SU-DHL-6 (cell line): ENCODE data around the gene RAP1A.

ENCODE experiments used
- H2AFZ ChIP-seq: fragments of 200-600 bp; sonication (generic); 2 replicates; pipeline ENCODE4 v1.6.1; 2014; ENCODE audit warnings: low read depth, mild to moderate bottlenecking, moderate library complexity, mixed read lengths, antibody characterized with exemption, low read length; ENCODE audit not compliant: severe bottlenecking
- H3F3A ChIP-seq: fragments of 200-600 bp; shearing (Covaris generic); 2 replicates; pipeline ENCODE4 v1.6.0; 2016; ENCODE audit warnings: antibody characterized with exemption, mild to moderate bottlenecking; ENCODE audit not compliant: insufficient read depth
- H3K27ac ChIP-seq: fragments of 200-600 bp; sonication (generic); 2 replicates; pipeline ENCODE4 v1.5.1; 2016; ENCODE audit warnings: low read depth, mild to moderate bottlenecking, low read length, moderate library complexity, mixed read lengths
- H3K27me3 ChIP-seq: fragments of 200-600 bp; sonication (generic), shearing (Covaris generic); 2 replicates; pipeline ENCODE4 v1.6.0; 2014; ENCODE audit warnings: mild to moderate bottlenecking, low read length
- H3K36me3 ChIP-seq: fragments of 200-600 bp; sonication (generic); 2 replicates; pipeline ENCODE4 v1.6.1; 2014; ENCODE audit warnings: mild to moderate bottlenecking, low read length, mixed read lengths
- H3K4me2 ChIP-seq: fragments of 300-600, 200-600 bp; shearing (Covaris generic), sonication (generic); 2 replicates; pipeline ENCODE4 v1.6.0; 2014; ENCODE audit warnings: low read length, low read depth, mild to moderate bottlenecking; ENCODE audit not compliant: poor library complexity, severe bottlenecking
- H3K4me3 ChIP-seq: fragments of 200-600 bp; sonication (generic); 2 replicates; pipeline ENCODE4 v1.5.1; 2014; ENCODE audit warnings: antibody characterized with exemption, low read length, mild to moderate bottlenecking, mixed read lengths; ENCODE audit not compliant: insufficient read depth, poor library complexity, severe bottlenecking
- H3K79me2 ChIP-seq: fragments of 200-600 bp; sonication (generic); 2 replicates; pipeline ENCODE4 v1.6.1; 2014; ENCODE audit warnings: mild to moderate bottlenecking, low read length, moderate library complexity; ENCODE audit not compliant: insufficient read depth
- H3K9ac ChIP-seq: fragments of 200-600 bp; sonication (generic); 2 replicates; pipeline ENCODE4 v1.7.0; 2014; ENCODE audit warnings: mild to moderate bottlenecking, low read length
- H3K9me2 ChIP-seq: fragments of 200-600 bp; sonication (generic); replicated peaks from 2 replicates; pipeline ENCODE4 v1.6.1; 2014; ENCODE audit warnings: low read length; ENCODE audit not compliant: insufficient read depth
- H3K9me3 ChIP-seq: fragments of 200-600 bp; sonication (generic); 2 replicates; pipeline ENCODE4 v1.6.1; 2014; ENCODE audit warnings: low read length, mixed read lengths; ENCODE audit not compliant: insufficient read depth
- H4K20me1 ChIP-seq: fragments of 200-600 bp; sonication (generic); 2 replicates; pipeline ENCODE4 v1.6.1; 2014; ENCODE audit warnings: low read depth, mild to moderate bottlenecking, antibody characterized with exemption, low read length, moderate library complexity, mixed read lengths
- CTCF ChIP-seq: fragments of 200-600 bp; sonication (generic); IDR thresholded peaks from one replicate; pipeline ENCODE4 v1.5.1; 2017; ENCODE audit warnings: antibody characterized with exemption, mild to moderate bottlenecking, low read length, moderate library complexity; ENCODE audit not compliant: insufficient read depth, poor library complexity, severe bottlenecking
- EZH2phosphoT487 ChIP-seq: fragments of 200-600 bp; sonication (generic), shearing (Covaris generic); conservative IDR thresholded peaks from 2 replicates; pipeline ENCODE4 v1.6.1; 2018; ENCODE audit warnings: mild to moderate bottlenecking, antibody characterized with exemption, low read length, moderate library complexity, mixed read lengths

RAP1A gene

GRCh38 chr1:111619635-111620440 is at the start of gene RAP1A:
RAP1A (plus strand) TSS chr1:111619789; CDS start chr1:111691361, 71,572 bp downstream.
- Histone ChIP-seq H2AFZ (peak within 1 kb of the TSS; percentile 93), H3K9me2 (no peaks in the 10 kb centered on the region), H3K4me2 (peak within 1 kb of the TSS; percentile 93), H3K9ac (peak within 1 kb of the TSS; percentile 92), H3K27ac (peak within 1 kb of the TSS; percentile 46), H4K20me1 (peaks cover 20% of the 10 kb centered on the region), H3K9me3 (no peaks in the 10 kb centered on the region), H3K27me3 (no peaks in the 10 kb centered on the region), H3K36me3 (0 out of 2 replicates have a peak, but pooled peaks cover 3% of the 10 kb centered on the region), H3K4me3 (peak within 1 kb of the TSS; percentile 93), H3F3A (peaks cover 21% of the 10 kb centered on the region; the same call in 1 of the 2 replicates), H3K79me2 (peaks cover 51% of the 10 kb centered on the region)
- TF ChIP-seq EZH2phosphoT487 (no peak), CTCF (no peak)

DNA sequence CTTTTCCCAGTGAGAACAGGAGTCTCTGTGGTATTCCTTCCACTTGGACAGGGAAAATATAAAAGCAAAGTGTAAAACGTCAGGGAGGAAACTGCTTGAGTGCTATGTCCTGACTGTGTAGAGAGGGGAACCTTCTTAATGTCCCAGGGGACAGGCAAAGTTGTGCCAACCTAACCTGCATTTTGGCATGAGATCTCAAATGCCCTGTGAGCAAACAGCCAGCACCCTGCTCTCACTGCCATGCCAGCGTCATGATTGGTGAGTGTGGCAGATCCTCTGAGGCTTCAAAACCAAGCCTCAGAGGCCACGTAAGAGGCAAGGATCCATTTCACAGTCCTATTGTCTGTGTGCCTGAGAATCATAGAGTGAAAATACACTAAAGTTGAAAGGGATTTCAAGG is 49.7 kb upstream of the RAP1A start:
- H4K20me1 ChIP-seq, result no peaks in the 10 kb centered on the region
- no peak overlapping the region for H2AFZ ChIP-seq

DNA sequence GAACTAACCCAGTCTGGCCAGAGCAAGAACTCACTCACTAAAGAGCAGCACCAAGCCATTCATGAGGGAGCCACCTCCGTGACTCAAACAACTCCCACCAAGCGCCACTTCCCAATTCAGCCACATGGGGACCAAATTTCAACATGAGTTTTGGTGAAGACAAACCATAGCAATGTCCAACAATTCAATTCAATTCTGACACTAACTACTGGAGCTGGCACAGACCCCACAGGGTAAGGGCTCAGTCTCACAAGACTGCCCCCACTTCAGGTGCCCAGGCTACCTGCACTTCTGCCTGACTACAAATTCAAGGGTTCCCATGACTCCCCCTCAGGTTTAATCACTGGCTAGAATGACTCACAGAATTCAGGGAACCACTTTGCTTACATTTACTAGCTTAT is 48.8 kb upstream of the RAP1A start:
- TF ChIP-seq EZH2phosphoT487 (no peak), CTCF (no peak)
- no peaks in the 10 kb centered on the region for H3K79me2 ChIP-seq
- H3K27ac ChIP-seq, result no peak overlapping the region
- H3F3A ChIP-seq, result no peaks in the 10 kb centered on the region
- H4K20me1 ChIP-seq, result no peaks in the 10 kb centered on the region
- no peaks in the 10 kb centered on the region for H3K9me2 ChIP-seq
- no peak overlapping the region for H3K4me3 ChIP-seq
- no peaks in the 10 kb centered on the region for H3K27me3 ChIP-seq
- H3K36me3 ChIP-seq, result no peaks in the 10 kb centered on the region
- no peak overlapping the region for H3K9ac ChIP-seq
- no peaks in the 10 kb centered on the region for H3K9me3 ChIP-seq
- no peak overlapping the region for H3K4me2 ChIP-seq
- no peak overlapping the region for H2AFZ ChIP-seq

More for the DNA sequence above, 49.7 kb upstream of the RAP1A start:
- H3K4me3 ChIP-seq, result no peak overlapping the region
- H3K27ac ChIP-seq, result no peak overlapping the region
- no peak overlapping the region for H3K4me2 ChIP-seq
- H3K9me2 ChIP-seq, result no peaks in the 10 kb centered on the region
- H3K9ac ChIP-seq, result no peak overlapping the region
- no peaks in the 10 kb centered on the region for H3K9me3 ChIP-seq
- TF ChIP-seq EZH2phosphoT487 (no peak), CTCF (no peak)
- no peaks in the 10 kb centered on the region for H3K27me3 ChIP-seq
- H3F3A ChIP-seq, result no peaks in the 10 kb centered on the region
- H3K79me2 ChIP-seq, result no peaks in the 10 kb centered on the region
- no peaks in the 10 kb centered on the region for H3K36me3 ChIP-seq
